GM12874 (cell line): Measurements from ENCODE around the gene ROPN1.

Experiments
- CTCF ChIP-seq: IDR thresholded peaks from 2 replicates; pipeline ENCODE4 v1.5.1; 2011; ENCODE audit warnings: low read depth, mild to moderate bottlenecking, control low read depth, low read length, moderate library complexity; ENCODE audit not compliant: insufficient read depth

The ROPN1 gene

GRCh38 chr3:124033360-124034015, 41.6 kb upstream of the ROPN1 start, which contains the start of gene KALRN:
Gene KALRN, plus strand, starts transcription at chr3:124033369.
- no peak for TF ChIP-seq CTCF

- TF ChIP-seq CTCF, result peak; percentile 59
These were observed 41.0 kb upstream of the ROPN1 start for GRCh38 chr3:124032881-124033359.

- no peak for TF ChIP-seq CTCF
These were observed 40.5 kb upstream of the ROPN1 start for GRCh38 chr3:124032311-124032880.

GRCh38 chr3:124026516-124026915, 34.6 kb upstream of the ROPN1 start:
- TF ChIP-seq CTCF, result no peak

GRCh38 chr3:124019291-124019690, 27.4 kb upstream of the ROPN1 start:
- TF ChIP-seq CTCF, result no peak

- no peak for TF ChIP-seq CTCF
These were observed 22.5 kb upstream of the ROPN1 start for GRCh38 chr3:124014366-124014942.

- TF ChIP-seq CTCF, result no peak
These were observed 15.3 kb upstream of the ROPN1 start for GRCh38 chr3:124007186-124007585.
